Breast epithelium (tissue), 3 donors: ENCODE results near the gene LCN2.

Experiments
- POLR2A ChIP-seq: fragments of 450-650 bp; IDR thresholded peaks from one replicate; pipeline ENCODE4 v1.6.1; 2016; ENCODE audit warnings: antibody characterized with exemption, mild to moderate bottlenecking, moderate library complexity
- POLR2AphosphoS5 ChIP-seq, 3 donors: sonication (generic); formaldehyde crosslinking; IDR thresholded peaks; one replicate each; pipeline ENCODE4 v1.6.1; 2017; ENCODE audit warnings: antibody characterized with exemption in 3 of 3

DNA sequence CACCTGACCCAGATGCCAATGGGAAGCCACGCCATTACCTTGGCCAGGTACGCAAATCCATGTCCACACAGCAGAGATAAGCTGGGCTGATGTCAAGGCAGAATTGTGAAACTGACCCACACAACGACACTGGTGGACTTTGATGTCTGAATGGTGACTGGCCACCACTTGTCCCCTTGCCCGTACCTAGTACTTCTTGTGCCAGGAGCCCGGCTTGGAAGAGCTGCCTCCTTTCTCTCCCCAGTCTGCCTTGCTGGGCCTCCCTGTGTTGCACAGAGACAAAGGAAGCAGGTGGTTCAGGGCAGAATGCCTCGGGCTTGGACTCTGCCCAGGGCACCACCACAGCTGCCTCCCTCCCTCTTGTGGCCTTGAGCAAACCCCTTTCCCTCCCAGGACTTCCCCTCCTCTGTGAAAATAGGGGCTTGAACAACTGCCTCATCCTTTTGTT lies 45.1 kb upstream of the LCN2 start:
- no peak for TF ChIP-seq POLR2AphosphoS5 (IDR thresholded peaks at IDR 0.05)
- no peak for TF ChIP-seq POLR2A
